Tibial nerve (tissue), 4 donors: ENCODE data around the gene RAB24.

ENCODE experiments used
- EP300 ChIP-seq, 2 donors: sonication (generic); formaldehyde crosslinking; IDR thresholded peaks; one replicate each; pipeline ENCODE4 v1.6.1; 2017; ENCODE audit warnings: antibody characterized with exemption in 2 of 2, mild to moderate bottlenecking in 1 of 2
- POLR2A ChIP-seq, 2 donors: fragments of 450-650 bp; IDR thresholded peaks; one replicate each; pipeline ENCODE4 v1.6.1; 2017; ENCODE audit warnings: antibody characterized with exemption in 2 of 2, mild to moderate bottlenecking in 2 of 2, moderate library complexity in 2 of 2
- TF ChIP-seq, protein P1 (sequence below), 5 experiments: fragments of 200-600 bp in 3 of 5; fragments of 450-650 bp in 2 of 5; sonication (generic) in 3 of 5; IDR thresholded peaks; one replicate each; pipeline ENCODE4 v1.5.1; 2016 to 2019; ENCODE audit warnings: antibody characterized with exemption in 5 of 5, mild to moderate bottlenecking in 3 of 5, moderate library complexity in 2 of 5

DNA sequence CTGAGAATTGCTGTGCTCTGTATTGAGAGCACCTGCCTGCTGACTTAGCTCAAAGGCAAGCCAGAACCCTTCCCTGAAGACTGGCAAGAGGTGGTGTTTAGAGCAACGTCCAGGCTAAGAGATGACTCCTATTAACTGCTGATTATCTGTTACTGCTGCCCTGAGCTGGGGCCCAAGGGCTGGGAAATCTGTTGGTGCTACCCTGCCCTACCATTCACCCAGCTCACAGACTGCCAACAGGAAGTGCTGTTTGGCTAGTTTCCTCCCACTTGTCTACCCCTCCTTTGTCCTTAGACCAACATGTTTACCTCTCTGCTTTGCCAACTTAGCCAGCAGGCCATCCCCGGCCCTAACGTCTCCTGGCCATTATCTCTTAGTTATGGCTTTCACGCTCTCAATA lies 6.9 kb downstream of the RAB24 start:
- TF ChIP-seq, protein P1, sequence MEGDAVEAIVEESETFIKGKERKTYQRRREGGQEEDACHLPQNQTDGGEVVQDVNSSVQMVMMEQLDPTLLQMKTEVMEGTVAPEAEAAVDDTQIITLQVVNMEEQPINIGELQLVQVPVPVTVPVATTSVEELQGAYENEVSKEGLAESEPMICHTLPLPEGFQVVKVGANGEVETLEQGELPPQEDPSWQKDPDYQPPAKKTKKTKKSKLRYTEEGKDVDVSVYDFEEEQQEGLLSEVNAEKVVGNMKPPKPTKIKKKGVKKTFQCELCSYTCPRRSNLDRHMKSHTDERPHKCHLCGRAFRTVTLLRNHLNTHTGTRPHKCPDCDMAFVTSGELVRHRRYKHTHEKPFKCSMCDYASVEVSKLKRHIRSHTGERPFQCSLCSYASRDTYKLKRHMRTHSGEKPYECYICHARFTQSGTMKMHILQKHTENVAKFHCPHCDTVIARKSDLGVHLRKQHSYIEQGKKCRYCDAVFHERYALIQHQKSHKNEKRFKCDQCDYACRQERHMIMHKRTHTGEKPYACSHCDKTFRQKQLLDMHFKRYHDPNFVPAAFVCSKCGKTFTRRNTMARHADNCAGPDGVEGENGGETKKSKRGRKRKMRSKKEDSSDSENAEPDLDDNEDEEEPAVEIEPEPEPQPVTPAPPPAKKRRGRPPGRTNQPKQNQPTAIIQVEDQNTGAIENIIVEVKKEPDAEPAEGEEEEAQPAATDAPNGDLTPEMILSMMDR (IDR thresholded peaks at IDR 0.05): no peak
- TF ChIP-seq POLR2A (IDR thresholded peaks at IDR 0.05) (no peak), EP300 (IDR thresholded peaks at IDR 0.05) (no peak)
